IPS-15b (cell line): ENCODE measurements around the gene CNOT6L.

Experiments used
- H3K27me3 ChIP-seq: one replicate; pipeline ENCODE4 v1.6.1; 2013; ENCODE audit warnings: low read length; ENCODE audit not compliant: control insufficient read depth, insufficient read depth
- H3K36me3 ChIP-seq: one replicate; pipeline ENCODE4 v1.6.1; 2013; ENCODE audit warnings: low read length; ENCODE audit not compliant: control insufficient read depth, insufficient read depth
- H3K4me1 ChIP-seq: one replicate; pipeline ENCODE4 v1.6.1; 2013; ENCODE audit warnings: mild to moderate bottlenecking, low read length; ENCODE audit not compliant: control insufficient read depth, insufficient read depth
- H3K4me3 ChIP-seq: one replicate; pipeline ENCODE4 v1.5.1; 2013; ENCODE audit warnings: low read depth, low read length
- H3K9ac ChIP-seq: one replicate; pipeline ENCODE4 v1.6.1; 2013; ENCODE audit warnings: low read depth, mild to moderate bottlenecking, low read length
- H3K9me3 ChIP-seq: one replicate; pipeline ENCODE4 v1.6.1; 2013; ENCODE audit warnings: mild to moderate bottlenecking, low read length; ENCODE audit not compliant: control insufficient read depth, insufficient read depth

The CNOT6L gene

GRCh38 chr4:77773101-77773500 lies 46.1 kb downstream of the CNOT6L start:
- H3K9me3 ChIP-seq: no peaks in the 10 kb centered on the region
- H3K4me3 ChIP-seq: no peak overlapping the region
- peaks cover 3% of the 10 kb centered on the region for H3K4me1 ChIP-seq
- no peaks in the 10 kb centered on the region for H3K27me3 ChIP-seq
- no peaks in the 10 kb centered on the region for H3K36me3 ChIP-seq
- H3K9ac ChIP-seq: no peak overlapping the region

DNA sequence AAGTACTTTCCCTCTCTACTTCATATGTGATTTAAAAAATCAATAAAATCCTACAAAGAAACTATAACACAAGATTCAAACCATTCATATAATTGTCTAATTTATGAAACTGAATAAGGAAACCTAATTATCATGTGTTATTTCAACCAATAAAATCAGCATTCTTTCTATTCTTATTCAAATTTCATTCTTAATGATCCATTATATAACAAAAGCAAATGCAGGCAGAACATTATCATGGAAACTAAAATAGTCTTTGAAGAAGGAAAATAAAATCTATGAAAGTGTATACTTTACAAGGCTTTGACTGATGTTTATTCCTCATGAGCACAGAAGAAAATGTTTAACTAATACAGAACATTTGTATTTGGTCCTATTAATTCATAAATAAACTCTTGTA lies 47.6 kb downstream of the CNOT6L start:
- H3K9ac ChIP-seq: no peak overlapping the region
- H3K36me3 ChIP-seq: no peaks in the 10 kb centered on the region
- H3K4me1 ChIP-seq: peaks cover 3% of the 10 kb centered on the region
- H3K4me3 ChIP-seq: no peak overlapping the region
- no peaks in the 10 kb centered on the region for H3K27me3 ChIP-seq
- H3K9me3 ChIP-seq: no peaks in the 10 kb centered on the region

DNA sequence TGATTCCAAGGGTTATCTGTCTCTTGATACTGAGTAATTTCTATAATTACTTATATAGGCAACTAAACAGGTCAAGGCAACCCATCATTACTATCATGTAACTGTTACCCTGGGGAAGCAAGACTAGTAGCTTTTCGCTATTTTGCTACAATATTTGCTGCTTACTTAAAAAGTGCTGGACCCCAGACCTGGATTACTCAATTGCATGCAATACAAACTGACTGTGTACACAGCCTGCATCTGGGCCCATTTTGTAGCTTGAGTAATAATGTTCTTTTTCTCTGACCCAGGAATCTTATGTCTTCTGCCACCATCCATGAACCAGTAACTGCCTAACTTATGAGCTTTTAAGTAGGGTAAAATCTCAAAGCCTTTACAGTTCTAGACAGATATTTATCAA lies 53.4 kb downstream of the CNOT6L start:
- no peaks in the 10 kb centered on the region for H3K9me3 ChIP-seq
- no peaks in the 10 kb centered on the region for H3K4me1 ChIP-seq
- no peaks in the 10 kb centered on the region for H3K36me3 ChIP-seq
- H3K9ac ChIP-seq: no peak overlapping the region
- H3K4me3 ChIP-seq: no peak overlapping the region
- H3K27me3 ChIP-seq: no peaks in the 10 kb centered on the region

DNA sequence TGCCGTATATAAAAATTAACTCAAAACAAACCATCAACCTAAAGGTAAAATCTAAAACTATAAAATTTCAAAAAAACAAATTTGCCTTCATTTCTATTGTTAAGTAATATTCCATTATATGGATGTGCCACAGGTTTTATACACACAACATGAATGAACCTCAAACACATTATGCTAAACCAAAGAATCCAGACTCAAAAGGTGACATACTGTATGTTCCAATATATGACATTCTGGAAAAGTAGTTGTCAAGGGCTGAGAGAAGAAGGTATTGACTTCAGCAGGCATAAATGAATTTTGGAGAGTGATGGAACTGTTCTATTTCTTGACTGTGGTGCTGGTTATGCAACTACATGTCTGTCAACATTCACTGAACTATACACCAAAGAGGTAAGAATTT lies 56.6 kb downstream of the CNOT6L start:
- Histone ChIP-seq H3K27me3 (no peaks in the 10 kb centered on the region), H3K4me1 (no peaks in the 10 kb centered on the region), H3K4me3 (no peak overlapping the region), H3K36me3 (no peaks in the 10 kb centered on the region), H3K9ac (no peak overlapping the region), H3K9me3 (no peaks in the 10 kb centered on the region)

GRCh38 chr4:77761595-77761994 lies 57.6 kb downstream of the CNOT6L start:
- Histone ChIP-seq H3K9me3 (no peaks in the 10 kb centered on the region), H3K4me1 (no peaks in the 10 kb centered on the region), H3K27me3 (no peaks in the 10 kb centered on the region), H3K9ac (no peak overlapping the region), H3K36me3 (no peaks in the 10 kb centered on the region), H3K4me3 (no peak overlapping the region)

DNA sequence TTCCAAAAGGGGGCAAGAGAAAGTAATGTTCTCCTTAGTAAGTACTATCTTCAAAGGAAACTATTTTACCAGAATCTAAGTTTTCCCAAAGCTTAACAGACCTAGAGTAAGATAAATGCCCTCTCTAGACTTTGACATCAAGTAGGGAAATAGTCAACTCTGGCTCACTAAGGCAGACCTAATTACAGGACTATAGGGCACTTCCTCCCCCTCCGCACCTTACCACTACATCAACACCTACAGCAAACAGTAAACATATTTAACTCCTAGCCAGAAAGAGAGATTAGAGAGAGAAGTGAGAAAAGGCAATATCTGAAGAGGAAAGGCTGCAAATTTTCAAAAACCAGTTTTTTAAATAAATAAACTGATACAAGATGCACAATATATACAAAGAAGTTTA lies 60.4 kb downstream of the CNOT6L start:
- Histone ChIP-seq H3K4me3 (no peak overlapping the region), H3K9ac (no peak overlapping the region), H3K9me3 (no peaks in the 10 kb centered on the region), H3K27me3 (no peaks in the 10 kb centered on the region), H3K36me3 (no peaks in the 10 kb centered on the region), H3K4me1 (no peaks in the 10 kb centered on the region)

DNA sequence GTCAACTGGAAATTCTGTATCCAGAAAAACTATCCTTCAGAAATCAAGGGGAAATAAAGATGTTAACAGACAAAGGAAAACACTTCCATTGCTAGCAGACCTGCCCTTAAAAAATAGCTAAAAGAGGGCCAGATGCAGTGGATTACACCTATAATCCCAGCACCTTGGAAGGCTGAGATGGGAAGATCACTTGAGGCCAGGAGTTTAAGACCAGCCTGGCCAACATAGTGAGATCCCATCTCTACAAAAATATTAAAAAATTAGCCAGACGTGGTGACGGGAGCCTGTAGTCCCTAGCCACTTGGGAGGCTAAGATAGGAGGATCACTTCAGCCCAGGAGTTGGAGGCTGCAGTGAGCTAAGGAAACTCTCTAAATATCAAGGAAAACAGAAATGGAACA lies 67.4 kb downstream of the CNOT6L start:
- Histone ChIP-seq H3K9ac (no peak overlapping the region), H3K9me3 (no peaks in the 10 kb centered on the region), H3K36me3 (no peaks in the 10 kb centered on the region), H3K4me3 (no peak overlapping the region), H3K27me3 (no peaks in the 10 kb centered on the region), H3K4me1 (no peaks in the 10 kb centered on the region)

GRCh38 chr4:77745792-77746191 lies 73.4 kb downstream of the CNOT6L start:
- Histone ChIP-seq H3K4me3 (no peak overlapping the region), H3K27me3 (no peaks in the 10 kb centered on the region), H3K9ac (no peak overlapping the region), H3K4me1 (no peaks in the 10 kb centered on the region), H3K9me3 (no peaks in the 10 kb centered on the region), H3K36me3 (no peaks in the 10 kb centered on the region)

GRCh38 chr4:77742054-77742453 lies 77.1 kb downstream of the CNOT6L start:
- H3K36me3 ChIP-seq: no peaks in the 10 kb centered on the region
- no peaks in the 10 kb centered on the region for H3K9me3 ChIP-seq
- no peaks in the 10 kb centered on the region for H3K4me1 ChIP-seq
- no peak overlapping the region for H3K9ac ChIP-seq
- no peaks in the 10 kb centered on the region for H3K27me3 ChIP-seq
- no peak overlapping the region for H3K4me3 ChIP-seq

GRCh38 chr4:77740480-77740879 lies 78.7 kb downstream of the CNOT6L start:
- Histone ChIP-seq H3K4me3 (no peak overlapping the region), H3K36me3 (no peaks in the 10 kb centered on the region), H3K9me3 (no peaks in the 10 kb centered on the region), H3K27me3 (no peaks in the 10 kb centered on the region), H3K9ac (no peak overlapping the region), H3K4me1 (no peaks in the 10 kb centered on the region)

GRCh38 chr4:77734928-77735327 lies 84.2 kb downstream of the CNOT6L start:
- Histone ChIP-seq H3K4me3 (no peak overlapping the region), H3K4me1 (no peaks in the 10 kb centered on the region)

GRCh38 chr4:77731656-77732055 lies 87.5 kb downstream of the CNOT6L start:
- H3K9me3 ChIP-seq: no peaks in the 10 kb centered on the region

More at GRCh38 chr4:77734928-77735327, 84.2 kb downstream of the CNOT6L start:
- Histone ChIP-seq H3K36me3 (no peaks in the 10 kb centered on the region), H3K9me3 (no peaks in the 10 kb centered on the region), H3K9ac (no peak overlapping the region), H3K27me3 (no peaks in the 10 kb centered on the region)

DNA sequence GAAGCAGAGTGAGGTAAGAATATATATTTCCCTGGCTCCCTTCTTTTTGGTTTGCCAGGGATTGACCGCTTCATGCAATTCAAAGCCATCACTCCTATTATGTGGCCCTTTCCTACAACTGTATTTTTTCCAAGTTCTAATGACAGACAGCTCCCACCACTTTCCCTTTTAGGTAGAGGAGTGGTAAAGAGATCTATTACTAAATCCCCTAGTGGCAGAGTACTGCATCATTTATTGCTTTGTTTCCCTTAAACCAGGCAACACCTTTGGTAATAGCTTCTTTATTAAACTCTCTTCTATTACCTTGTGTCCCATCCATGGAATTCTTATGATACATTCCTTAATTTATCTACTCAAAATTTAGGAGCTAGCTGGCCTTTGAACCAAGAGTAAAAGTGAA lies 90.7 kb downstream of the CNOT6L start:
- H3K9me3 ChIP-seq: no peaks in the 10 kb centered on the region
- H3K36me3 ChIP-seq: no peaks in the 10 kb centered on the region
- no peak overlapping the region for H3K4me3 ChIP-seq

More at GRCh38 chr4:77731656-77732055, 87.5 kb downstream of the CNOT6L start:
- Histone ChIP-seq H3K4me3 (no peak overlapping the region), H3K27me3 (no peaks in the 10 kb centered on the region), H3K9ac (no peak overlapping the region), H3K4me1 (no peaks in the 10 kb centered on the region), H3K36me3 (no peaks in the 10 kb centered on the region)

More for the DNA sequence above, 90.7 kb downstream of the CNOT6L start:
- Histone ChIP-seq H3K9ac (no peak overlapping the region), H3K27me3 (no peaks in the 10 kb centered on the region), H3K4me1 (no peaks in the 10 kb centered on the region)
